Inferior parietal cortex (tissue), 1 donor: ENCODE data around the gene GRK5.

Experiments
- DNase-seq: peaks from one replicate; pipeline ENCODE4 v3.0.0-alpha.2; 2016; ENCODE audit errors: extremely low spot score

Gene GRK5

DNA sequence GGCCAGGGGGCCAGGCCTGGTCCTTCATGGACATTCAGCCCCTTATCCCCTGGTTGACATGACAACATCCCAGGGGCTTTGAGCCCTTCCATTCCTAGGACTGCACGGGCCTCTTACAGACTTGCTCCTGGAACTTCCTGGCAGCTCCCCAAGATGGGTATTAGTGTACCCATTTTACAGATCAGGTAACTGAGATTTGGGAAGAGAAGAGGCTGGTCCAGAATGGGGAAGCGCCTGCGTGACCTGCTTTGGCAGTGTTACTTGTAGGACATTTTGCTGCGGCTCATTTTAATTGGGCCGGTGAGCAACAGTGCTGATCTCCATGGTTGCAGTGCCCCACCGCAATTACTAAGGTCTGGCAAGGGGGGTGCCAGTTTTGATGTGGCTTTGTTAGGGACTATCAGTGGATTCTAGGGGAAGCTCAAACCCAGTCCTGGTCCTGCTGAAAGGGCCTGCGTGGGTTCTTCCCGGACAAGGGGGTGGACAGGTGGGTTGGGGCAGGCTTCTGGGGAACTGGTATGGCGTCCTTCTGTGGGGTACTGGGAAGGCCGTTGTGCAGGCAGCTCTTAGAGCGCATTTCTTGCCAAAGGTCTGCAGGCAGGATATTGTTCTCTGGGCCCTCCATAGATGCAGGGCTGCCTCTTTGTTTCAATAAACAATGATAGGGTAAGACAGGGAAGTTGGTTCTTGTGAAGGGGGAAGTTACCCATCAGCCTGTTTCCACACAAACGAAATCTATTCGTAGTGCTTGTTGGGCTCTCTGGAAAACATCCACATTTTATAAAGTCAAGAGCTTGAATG lies 197.5 kb downstream of the GRK5 start:
- no peak for DNase-seq

GRCh38 chr10:119405520-119405807 lies 198.1 kb downstream of the GRK5 start:
- DNase-seq = no peak

DNA sequence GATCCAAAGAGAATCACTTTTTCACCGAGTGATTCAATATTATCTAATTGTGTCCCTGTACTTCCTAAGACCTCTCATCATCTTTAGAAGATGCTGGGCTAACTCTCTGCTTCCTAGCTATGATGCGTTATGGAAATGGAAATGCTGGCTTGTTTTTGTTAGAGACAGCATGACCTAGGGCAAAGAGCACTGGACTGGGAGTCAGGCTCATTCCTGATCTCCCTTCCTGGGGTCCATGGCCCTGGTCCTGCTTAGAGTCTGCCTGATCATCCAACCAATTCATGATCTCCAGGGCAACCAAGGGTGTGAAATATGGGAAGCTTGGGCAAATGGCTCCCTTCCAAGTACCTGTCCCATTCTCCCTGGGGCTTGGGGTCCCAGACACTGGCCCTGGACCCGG lies 198.8 kb downstream of the GRK5 start:
- no peak for DNase-seq

DNA sequence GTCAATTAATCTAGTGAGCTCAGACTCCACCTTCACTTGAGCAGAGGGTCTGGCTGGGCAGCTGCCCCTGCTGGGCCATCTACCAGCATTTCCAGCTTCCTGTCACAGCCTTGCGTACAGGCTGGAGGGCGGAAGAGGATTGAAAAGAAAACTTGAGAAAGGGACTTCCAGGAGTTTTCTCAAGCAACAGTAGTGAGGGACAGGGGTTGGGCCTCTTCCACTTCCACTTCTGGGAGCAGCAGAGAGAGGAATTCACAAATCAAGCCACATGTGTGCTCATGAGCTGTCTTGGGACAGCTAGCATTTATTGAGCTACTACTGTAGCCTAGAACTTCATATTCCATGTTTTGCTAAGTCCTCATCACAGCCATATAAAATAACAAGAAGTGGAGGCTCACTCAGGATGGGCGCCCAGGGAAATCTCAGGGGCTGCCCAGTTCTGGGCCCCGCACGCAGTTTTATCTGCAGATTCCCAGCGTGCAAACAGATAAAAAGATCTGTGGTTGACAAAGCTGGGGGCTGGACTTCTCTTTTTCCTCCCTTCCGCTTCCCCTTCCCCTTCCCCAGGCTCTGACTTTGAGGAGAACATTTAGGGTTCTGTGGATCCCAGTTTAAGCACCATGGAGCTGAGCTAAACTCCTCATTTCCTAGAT lies 199.4 kb downstream of the GRK5 start:
- DNase-seq = no peak

- DNase-seq = no peak
Observed at GRCh38 chr10:119407254-119407777, 199.9 kb downstream of the GRK5 start.

DNA sequence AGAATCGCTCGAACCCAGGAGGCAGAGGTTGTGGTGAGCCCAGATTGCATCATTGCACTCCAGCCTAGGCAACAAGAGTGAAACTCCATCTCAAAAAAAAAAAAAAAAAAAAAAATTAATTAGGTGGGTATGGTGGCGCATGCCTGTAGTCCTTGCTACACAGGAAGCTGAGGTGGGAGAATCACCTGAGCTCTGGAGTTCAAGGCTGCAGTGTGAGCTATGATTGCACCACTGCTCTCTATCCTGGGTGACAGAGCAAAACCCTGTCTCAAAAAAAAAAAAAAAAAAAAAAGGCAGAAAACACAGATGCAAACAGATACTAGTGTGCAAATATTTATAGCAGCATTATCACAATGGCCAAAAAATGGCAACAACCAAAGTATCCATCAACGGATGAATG lies 200.7 kb downstream of the GRK5 start:
- DNase-seq = no peak

DNA sequence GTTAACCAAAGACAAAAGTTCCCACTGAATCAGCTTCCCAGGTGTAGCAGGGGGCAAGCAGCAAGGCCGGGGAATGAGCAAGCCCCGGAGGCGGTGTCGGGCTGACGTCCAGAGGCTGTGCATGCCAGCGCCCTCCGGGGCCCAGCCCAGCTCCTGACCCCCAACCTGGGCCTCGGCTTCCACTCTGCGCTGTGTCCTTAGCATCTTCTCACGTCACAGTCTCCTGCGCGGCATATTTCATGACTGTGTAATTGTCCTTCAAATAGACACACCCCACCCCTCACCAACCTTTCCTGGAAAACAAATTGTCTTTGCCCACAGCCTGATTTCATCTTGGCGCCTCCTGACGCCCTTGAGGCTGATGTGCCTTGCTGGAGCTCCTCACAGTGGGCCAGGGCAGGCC lies 201.6 kb downstream of the GRK5 start:
- no peak for DNase-seq

- no peak for DNase-seq
Observed at GRCh38 chr10:119409385-119409784, 202.0 kb downstream of the GRK5 start.

DNA sequence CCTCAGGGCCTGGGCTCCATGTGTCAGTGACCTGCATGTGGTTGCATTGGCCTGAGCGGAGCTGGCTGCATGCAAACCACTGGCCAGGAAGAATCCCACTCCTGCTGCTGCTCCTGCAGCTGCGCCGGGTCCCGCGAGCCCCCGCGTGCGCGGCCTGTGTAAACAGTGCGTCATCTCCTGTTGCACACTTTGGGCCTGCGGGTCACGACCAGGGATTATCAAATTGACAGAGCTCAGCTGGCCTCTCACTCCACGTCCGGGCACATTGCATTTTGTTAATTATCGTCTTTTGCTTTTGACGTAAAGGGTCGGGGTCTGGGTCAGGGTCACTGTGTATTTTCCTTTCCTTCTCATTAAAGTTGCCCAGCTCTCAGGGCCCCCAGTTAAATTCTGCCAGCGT lies 202.5 kb downstream of the GRK5 start:
- no peak for DNase-seq

GRCh38 chr10:119410361-119411116 lies 203.2 kb downstream of the GRK5 start:
- DNase-seq = no peak

GRCh38 chr10:119412244-119413092 lies 205.1 kb downstream of the GRK5 start:
- no peak for DNase-seq

GRCh38 chr10:119413093-119413453 lies 205.7 kb downstream of the GRK5 start:
- DNase-seq = no peak

DNA sequence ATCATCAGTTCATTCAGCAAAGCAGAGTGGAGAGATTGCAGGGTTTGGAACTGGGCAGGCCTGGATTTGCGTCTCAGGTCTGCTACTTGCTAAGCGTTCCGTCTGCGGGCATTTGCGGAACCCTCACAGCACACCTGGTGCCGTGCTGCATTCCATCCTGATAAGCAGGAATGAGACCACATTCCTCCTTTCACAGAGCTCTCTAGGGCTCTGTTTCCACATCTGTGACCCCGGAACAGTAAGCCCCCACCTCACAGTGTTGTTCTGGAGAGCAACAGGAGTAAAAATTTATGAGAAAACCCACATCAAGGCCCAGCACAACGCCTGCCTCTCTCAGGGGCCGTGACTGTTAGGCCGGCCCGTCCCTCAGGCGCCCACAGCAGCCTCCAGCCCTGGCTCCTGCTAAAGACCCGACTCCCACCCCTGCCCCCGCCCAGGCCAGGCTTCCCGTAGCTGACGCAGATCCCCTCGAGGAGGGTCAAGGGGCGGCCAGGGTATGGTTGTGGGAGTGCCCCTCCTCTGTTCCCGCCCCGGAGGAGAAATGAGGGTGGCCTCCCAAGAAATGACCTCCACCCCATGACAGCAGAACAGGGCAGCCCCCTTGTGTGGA lies 206.2 kb downstream of the GRK5 start:
- DNase-seq = no peak

DNA sequence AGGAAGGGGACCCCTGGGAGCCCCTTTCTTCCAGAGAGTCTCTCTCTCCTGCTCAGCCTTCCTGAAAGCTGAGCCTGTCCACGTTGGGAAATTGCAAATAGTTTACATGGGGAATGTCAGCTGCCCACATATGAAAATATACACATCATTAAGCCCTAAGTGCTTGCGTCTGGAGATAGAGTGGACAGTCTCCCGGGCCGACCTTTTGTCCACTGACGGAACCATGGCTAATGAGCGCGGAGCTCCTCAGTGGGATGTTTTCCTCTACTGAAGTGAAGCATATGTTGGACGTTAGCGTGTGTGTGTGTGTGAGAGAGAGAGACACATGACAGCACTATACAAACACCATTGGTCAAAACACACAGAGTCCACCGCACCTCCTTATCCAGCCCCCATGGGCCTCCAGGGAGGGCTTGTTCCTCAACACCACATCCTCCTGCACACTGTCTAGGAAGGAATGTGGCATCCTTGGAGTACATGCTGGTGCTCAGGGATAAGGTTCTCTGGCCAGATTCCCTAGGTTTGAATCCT lies 206.8 kb downstream of the GRK5 start:
- no peak for DNase-seq

GRCh38 chr10:119415121-119415520 lies 207.8 kb downstream of the GRK5 start:
- no peak for DNase-seq

GRCh38 chr10:119415536-119416503 lies 208.4 kb downstream of the GRK5 start:
- no peak for DNase-seq

- no peak for DNase-seq
Observed at GRCh38 chr10:119416855-119417254, 209.5 kb downstream of the GRK5 start.

DNA sequence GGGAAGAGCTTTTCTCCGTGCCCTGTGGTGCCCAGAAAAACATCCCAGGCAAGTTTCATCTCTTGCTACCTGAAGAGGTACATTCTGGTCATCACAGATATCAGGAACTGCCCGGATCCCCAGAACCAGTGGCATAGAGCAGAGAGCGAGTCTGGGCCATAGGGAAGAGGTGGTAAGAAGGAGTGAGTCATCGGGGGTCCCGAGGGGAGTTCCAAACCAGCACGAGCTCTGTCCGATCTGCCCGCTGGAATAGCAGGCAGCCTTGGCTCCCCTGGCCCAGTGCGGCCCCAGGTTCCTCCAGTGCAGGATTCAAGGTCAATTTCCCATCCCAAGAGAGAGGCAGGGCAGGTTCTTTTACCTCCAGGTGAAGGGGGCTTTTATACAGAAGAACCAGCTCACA lies 210.5 kb downstream of the GRK5 start:
- DNase-seq = no peak

DNA sequence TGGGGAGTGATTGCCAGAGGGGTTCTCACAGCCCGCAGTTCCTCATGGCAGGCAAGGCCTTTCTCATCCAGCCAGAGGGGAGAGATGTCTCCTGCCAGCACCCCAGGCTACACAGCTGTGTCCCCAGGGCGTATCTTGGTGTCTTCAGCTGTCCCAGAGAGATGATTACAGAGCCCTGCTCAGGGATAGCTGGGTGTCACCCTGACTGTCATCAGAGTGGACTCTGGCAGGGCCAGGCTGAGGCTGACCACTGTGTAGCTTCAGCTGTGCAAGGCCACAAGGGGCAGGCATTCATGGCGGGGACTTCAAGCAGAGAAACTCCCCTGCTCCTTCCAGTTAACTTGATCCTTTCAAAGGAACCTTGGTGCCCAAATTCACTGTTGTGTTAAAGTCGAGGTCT lies 211.0 kb downstream of the GRK5 start:
- no peak for DNase-seq

DNA sequence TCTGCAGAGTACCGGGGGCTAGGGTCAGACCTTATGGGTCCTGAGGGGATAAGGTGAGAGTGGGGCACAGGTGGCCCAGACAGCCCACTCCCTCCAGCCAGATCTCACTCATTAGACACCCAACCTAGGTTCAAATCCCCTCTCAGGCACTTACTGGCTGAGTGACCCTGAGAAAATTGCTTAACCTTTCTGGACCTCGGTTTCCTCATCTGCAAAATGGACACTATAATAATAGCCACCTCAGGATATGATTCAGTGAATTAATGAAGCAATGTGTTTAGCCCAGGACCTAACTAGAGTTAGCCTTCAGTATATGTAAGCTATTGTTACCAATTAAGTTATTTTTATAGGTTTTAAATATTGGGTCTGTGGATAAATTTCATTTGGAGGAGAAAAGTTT lies 212.6 kb downstream of the GRK5 start:
- DNase-seq = no peak
